SK-N-MC (cell line): Measurements from ENCODE around the gene HNRNPD.

Experiments
- EZH2 ChIP-seq: fragments of 200-600 bp; sonication (generic); IDR thresholded peaks from one replicate; pipeline ENCODE4 v1.6.1; 2017; ENCODE audit warnings: antibody characterized with exemption
- FOXP2 ChIP-seq: optimal IDR thresholded peaks from 2 replicates; pipeline ENCODE3; 2011; ENCODE audit warnings: mild to moderate bottlenecking, moderate library complexity; ENCODE audit not compliant: insufficient read depth; ENCODE audit errors: extremely low read length, control extremely low read depth
- POLR2AphosphoS5 ChIP-seq: IDR thresholded peaks from 2 replicates; pipeline ENCODE4 v1.6.1; 2012; ENCODE audit warnings: mild to moderate bottlenecking, low read depth, low read length, borderline replicate concordance

DNA sequence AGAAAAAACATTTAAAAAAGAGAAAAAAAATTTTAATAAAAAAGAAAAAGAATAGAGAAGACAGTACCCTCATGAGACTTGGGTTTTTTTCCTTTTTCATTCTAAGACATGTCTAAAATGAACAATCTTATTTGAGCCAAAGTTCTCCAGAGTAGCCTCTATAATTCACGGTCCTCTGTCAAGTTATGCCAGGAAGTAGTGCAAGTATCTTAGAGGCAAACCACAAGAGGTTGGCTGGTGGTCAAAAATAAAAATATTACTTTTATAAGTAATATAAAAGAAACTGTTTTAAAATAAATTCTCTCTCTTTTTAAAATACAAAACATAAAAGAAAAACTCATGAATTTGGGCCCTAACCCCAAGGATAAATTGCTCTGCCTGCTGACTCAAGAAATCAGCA, 29.9 kb upstream of the HNRNPD start:
- TF ChIP-seq EZH2 (no peak), POLR2AphosphoS5 (no peak), FOXP2 (no peak)
